ENCODE results near the gene RET. TPM values are rescaled to one million over a fixed set of nuclear protein-coding genes. Genes with fewer than 3 reads are reported as not detected.

The RET gene
- total RNA-seq, 4 donors from 2014 or later = 0.79 to 1.3 (median 0.96) TPM

DNA sequence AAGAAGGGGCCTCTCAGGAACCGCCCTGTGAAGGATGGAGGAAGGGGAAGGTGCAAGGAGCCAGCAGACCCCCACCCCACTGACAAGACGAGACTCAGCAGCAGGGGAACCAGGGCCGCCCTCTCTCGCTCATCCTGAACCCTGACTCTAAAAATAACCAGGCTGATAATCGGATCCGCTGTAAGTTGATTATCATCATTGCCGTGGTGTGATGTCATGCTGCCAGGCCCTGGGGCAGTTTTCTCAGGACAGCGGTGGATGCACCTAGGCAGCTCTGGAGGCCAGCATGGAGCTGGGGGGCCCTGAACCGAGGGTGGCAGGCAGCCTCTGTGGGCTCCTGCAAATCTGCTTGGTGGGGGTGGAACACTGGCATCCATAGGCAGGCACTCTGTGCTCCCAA is 7.9 kb downstream of the RET start:
- DNase-seq (ENCODE audit: low spot score) (no peak), ATAC-seq (ENCODE audit: low FRiP score) (no peak)
- TF ChIP-seq CTCF (IDR thresholded peaks at IDR 0.05) = no peak

GRCh38 chr10:43086321-43086942 is 9.6 kb downstream of the RET start:
- TF ChIP-seq CTCF (IDR thresholded peaks at IDR 0.05) = no peak
- no peak for DNase-seq (ENCODE audit: low spot score)
- ATAC-seq (ENCODE audit: low FRiP score) = no peak

- ATAC-seq (ENCODE audit: low FRiP score) (no peak), DNase-seq (ENCODE audit: low spot score) (no peak)
- no peak for TF ChIP-seq CTCF (IDR thresholded peaks at IDR 0.05)
Observed at GRCh38 chr10:43089519-43089918, 12.7 kb downstream of the RET start.

- DNase-seq (ENCODE audit: low spot score) = no peak
- no peak for ATAC-seq (ENCODE audit: low FRiP score)
- no peak for TF ChIP-seq CTCF (IDR thresholded peaks at IDR 0.05)
Observed at GRCh38 chr10:43090188-43090587, 13.3 kb downstream of the RET start.

DNA sequence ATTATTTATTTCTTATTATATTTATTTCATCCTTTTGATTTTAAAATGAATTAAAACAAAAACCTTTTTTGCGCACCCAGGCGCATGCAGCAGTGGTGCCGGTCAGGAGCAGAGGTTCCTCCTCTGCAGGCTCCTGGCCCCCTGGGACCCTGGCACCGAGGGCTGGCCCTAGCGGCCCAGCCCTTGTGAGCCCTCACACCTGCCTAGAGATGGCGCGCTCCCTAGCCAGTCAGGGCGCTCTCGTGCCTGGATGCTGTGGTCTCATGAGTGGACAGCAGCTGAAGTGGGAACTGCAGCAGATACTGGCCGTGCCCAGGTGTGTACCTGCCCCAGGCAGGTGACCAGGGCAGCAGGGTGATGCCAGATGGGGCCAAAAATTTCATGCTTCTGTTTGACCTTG is 13.8 kb downstream of the RET start:
- ATAC-seq (ENCODE audit: low FRiP score) (no peak), DNase-seq (ENCODE audit: low spot score) (no peak)
- no peak for TF ChIP-seq CTCF (IDR thresholded peaks at IDR 0.05)

GRCh38 chr10:43091846-43092245 is 15.0 kb downstream of the RET start:
- TF ChIP-seq CTCF (IDR thresholded peaks at IDR 0.05) = no peak
- ATAC-seq (ENCODE audit: low FRiP score) = no peak
- DNase-seq (ENCODE audit: low spot score) = no peak

- TF ChIP-seq CTCF (IDR thresholded peaks at IDR 0.05) = no peak
- ATAC-seq (ENCODE audit: low FRiP score) = no peak
- no peak for DNase-seq (ENCODE audit: low spot score)
Observed at GRCh38 chr10:43093423-43094076, 16.7 kb downstream of the RET start.
